SK-N-MC (cell line): ENCODE measurements around the gene NDUFAF5.

Experiments used
- DNase-seq: peaks from one replicate; pipeline ENCODE4 v3.0.0-alpha.2; 2011; ENCODE audit warnings: low read depth, low spot score
- H3K27ac ChIP-seq: fragments of 200-600 bp; sonication (generic); 2 replicates; pipeline ENCODE4 v1.5.1; 2016; ENCODE audit warnings: mixed run types
- H3K36me3 ChIP-seq: fragments of 200-600 bp; sonication (generic); 2 replicates; pipeline ENCODE4 v1.6.1; 2017; ENCODE audit warnings: antibody characterized with exemption, low read length, mixed read lengths; ENCODE audit not compliant: insufficient read depth
- H3K4me3 ChIP-seq: fragments of 200-600 bp; sonication (generic); 2 replicates; pipeline ENCODE4 v1.5.1; 2016
- H3K9ac ChIP-seq: fragments of 200-600 bp; sonication (generic); 2 replicates; pipeline ENCODE4 v1.8.0; 2017; ENCODE audit warnings: mixed run types, mixed read lengths; ENCODE audit not compliant: insufficient read length
- H3K9me3 ChIP-seq: fragments of 200-600 bp; sonication (generic); 2 replicates; pipeline ENCODE4 v1.6.1; 2017; ENCODE audit warnings: low read depth, mild to moderate bottlenecking, antibody characterized with exemption, low read length, moderate library complexity, mixed read lengths
- EZH2 ChIP-seq: fragments of 200-600 bp; sonication (generic); IDR thresholded peaks from one replicate; pipeline ENCODE4 v1.6.1; 2017; ENCODE audit warnings: antibody characterized with exemption
- FOXP2 ChIP-seq: optimal IDR thresholded peaks from 2 replicates; pipeline ENCODE3; 2011; ENCODE audit warnings: mild to moderate bottlenecking, moderate library complexity; ENCODE audit not compliant: insufficient read depth; ENCODE audit errors: extremely low read length, control extremely low read depth
- POLR2AphosphoS5 ChIP-seq: IDR thresholded peaks from 2 replicates; pipeline ENCODE4 v1.6.1; 2012; ENCODE audit warnings: mild to moderate bottlenecking, low read depth, low read length, borderline replicate concordance

Gene NDUFAF5

DNA sequence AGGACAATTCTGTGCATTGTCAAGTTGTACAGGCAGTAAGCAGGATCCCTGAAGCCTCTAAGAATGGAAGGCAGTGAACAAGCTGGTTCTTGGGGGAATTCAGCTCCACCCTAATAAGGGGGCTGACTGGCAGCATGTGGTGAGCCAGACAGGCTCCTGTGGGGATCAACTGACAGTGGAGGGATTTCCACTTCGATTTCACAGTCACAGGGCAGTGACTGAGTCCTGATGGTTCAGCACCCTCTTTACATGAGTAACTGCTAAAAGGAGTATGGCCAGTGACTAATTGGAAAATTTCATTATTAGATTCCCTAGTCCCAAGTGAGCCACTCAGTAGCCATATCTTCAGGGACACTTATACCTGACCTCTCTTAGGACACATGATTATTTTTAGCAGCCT is 78.4 kb downstream of the NDUFAF5 start:
- no peak overlapping the region for H3K9ac ChIP-seq
- H3K4me3 ChIP-seq = no peak overlapping the region
- no peak overlapping the region for H3K27ac ChIP-seq
- TF ChIP-seq FOXP2 (no peak), EZH2 (no peak), POLR2AphosphoS5 (no peak)
- no peaks in the 10 kb centered on the region for H3K9me3 ChIP-seq
- no peaks in the 10 kb centered on the region for H3K36me3 ChIP-seq
- DNase-seq = no peak

DNA sequence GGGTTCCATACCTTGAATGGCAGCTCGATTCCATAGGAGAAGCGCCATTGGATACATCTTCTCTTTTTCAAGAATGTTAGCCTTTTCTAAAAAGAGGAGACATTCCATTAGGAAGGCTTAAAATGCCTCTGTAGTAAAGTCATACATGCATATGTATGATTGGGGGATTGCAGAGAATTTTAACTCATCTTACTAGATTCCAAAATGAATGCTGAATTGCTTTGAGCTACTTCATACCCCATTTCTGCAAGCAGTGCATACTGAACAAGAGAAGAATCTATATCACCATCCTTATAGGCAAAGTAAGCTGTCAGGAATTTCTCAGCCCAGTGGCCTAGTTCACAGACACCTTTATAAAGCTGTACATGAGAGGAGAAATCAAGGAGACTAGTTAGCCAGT is 80.3 kb downstream of the NDUFAF5 start:
- H3K4me3 ChIP-seq = no peak overlapping the region
- no peaks in the 10 kb centered on the region for H3K36me3 ChIP-seq
- no peak overlapping the region for H3K9ac ChIP-seq
- TF ChIP-seq FOXP2 = no peak
- no peak for TF ChIP-seq EZH2
- no peak for TF ChIP-seq POLR2AphosphoS5
- H3K9me3 ChIP-seq = no peaks in the 10 kb centered on the region
- H3K27ac ChIP-seq = no peak overlapping the region
- no peak for DNase-seq

DNA sequence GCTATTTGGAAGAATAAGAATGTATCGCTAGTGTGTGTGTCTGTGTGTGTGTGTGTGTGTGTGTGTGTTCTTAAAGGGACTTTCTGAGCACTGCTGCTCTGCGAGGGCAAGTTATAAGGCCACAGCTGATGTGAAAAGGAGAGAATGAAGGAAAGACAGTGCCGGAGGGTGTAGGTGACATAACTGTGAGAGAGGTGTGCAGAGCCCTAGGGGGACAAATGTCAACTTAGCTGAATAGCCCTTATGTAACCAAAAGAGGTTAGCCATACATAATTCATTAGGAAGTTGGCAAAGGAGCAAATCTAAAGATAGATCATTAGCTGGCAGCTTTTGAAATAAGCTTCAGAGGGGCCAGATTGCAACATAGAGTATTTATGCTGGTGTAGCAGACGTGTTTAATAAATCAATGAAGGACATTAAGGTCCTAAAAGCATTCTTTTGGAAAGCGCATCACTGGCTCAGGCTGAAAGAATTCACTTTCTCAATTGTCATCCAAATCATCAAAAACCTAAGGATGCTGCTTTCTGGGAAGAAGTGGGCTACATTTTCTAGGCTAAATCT is 81.0 kb downstream of the NDUFAF5 start:
- H3K27ac ChIP-seq = no peak overlapping the region; the same call in 1 of the 2 replicates
- H3K9me3 ChIP-seq = no peaks in the 10 kb centered on the region

DNA sequence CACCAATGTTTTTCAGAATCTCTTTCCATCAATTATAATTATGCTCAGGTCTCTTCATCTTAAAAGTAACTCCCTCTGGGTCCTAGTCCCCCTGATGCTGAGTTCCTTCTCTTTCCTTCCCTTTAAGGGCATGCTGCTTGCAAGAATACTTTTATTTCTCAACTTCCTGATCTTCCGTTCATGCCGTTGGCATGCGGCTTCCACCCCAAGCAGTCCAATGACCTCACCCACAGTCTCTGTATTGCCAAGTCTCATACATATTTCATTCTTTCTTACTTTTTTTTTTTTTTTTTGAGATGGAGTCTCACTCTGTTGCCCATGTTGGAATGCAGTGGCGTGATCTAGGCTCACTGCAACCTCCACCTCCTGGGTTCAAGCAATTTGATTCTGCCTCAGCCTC is 83.5 kb downstream of the NDUFAF5 start:
- Histone ChIP-seq H3K27ac (no peak overlapping the region), H3K36me3 (no peaks in the 10 kb centered on the region), H3K9ac (no peak overlapping the region), H3K9me3 (no peaks in the 10 kb centered on the region), H3K4me3 (no peak overlapping the region)
- TF ChIP-seq FOXP2 = no peak
- no peak for TF ChIP-seq EZH2
- no peak for TF ChIP-seq POLR2AphosphoS5
- DNase-seq = no peak

More for the DNA sequence above, 81.0 kb downstream of the NDUFAF5 start:
- Histone ChIP-seq H3K36me3 (no peaks in the 10 kb centered on the region), H3K4me3 (0 out of 2 replicates have a peak overlapping the region, but pooled peaks have one; percentile 17), H3K9ac (no peak overlapping the region)
- no peak for TF ChIP-seq POLR2AphosphoS5
- TF ChIP-seq FOXP2 = no peak
- no peak for TF ChIP-seq EZH2
- no peak for DNase-seq

DNA sequence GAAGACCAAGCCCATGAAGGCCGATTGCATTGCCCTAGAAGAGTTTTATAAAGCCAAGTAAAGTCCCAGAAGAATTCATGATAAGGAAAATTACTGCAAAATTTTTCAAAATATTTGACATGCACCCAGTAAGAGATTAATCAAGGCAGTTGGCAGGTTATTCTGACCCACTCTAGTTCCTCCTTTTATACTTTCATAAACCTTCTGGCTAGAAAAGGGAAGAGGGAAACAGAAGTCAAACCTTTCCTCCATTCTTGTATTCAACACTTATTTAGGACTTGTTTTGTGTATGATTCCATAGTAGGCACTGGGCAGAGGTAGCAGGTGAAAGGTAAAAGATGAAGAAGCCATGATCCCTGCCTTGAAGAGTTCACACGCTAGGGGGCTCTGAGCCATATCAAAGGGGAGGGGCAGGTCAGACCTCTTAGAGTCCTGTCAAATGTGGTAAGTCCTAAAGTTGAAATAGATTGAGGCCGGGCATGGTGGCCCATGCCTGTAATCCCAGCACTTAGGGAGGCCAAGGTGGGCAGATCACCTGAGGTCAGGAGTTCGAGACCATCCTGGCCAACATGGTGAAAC is 85.4 kb downstream of the NDUFAF5 start:
- no peak for TF ChIP-seq POLR2AphosphoS5
- no peak for TF ChIP-seq EZH2
- TF ChIP-seq FOXP2 = no peak
- Histone ChIP-seq H3K9me3 (no peaks in the 10 kb centered on the region), H3K36me3 (no peaks in the 10 kb centered on the region), H3K9ac (no peak overlapping the region), H3K27ac (no peak overlapping the region), H3K4me3 (no peak overlapping the region)
- DNase-seq = no peak
